ENCODE measurements around the gene NBPF3. TPM values are rescaled to one million over a fixed set of nuclear protein-coding genes. Genes with fewer than 3 reads are reported as not detected.
"Not testable (repeated sequence)": the region's sequence is repeated elsewhere in the genome, so short reads cannot be mapped to it uniquely, and the experiment has no call there.

NBPF3 gene
- total RNA-seq, 1 experiment from 2014 or later, result 15.8 TPM

GRCh38 chr1:21451981-21452411 is 12.1 kb downstream of the NBPF3 start:
- Histone ChIP-seq H2AFZ (ENCODE audit: low read length) (no peak overlapping the region), H3K27me3 (ENCODE audit: insufficient read depth, low read length) (no peaks in the 10 kb centered on the region), H4K8ac (replicated peaks; ENCODE audit: insufficient read length, low read depth, low read length) (no peak overlapping the region), H3K27ac (ENCODE audit: insufficient read length, low read depth, low read length) (no peak overlapping the region), H4K5ac (ENCODE audit: insufficient read length, low read depth, low read length) (no peak overlapping the region), H3K23ac (ENCODE audit: insufficient read length, low read depth, low read length) (no peak overlapping the region), H2BK12ac (ENCODE audit: insufficient read length, low read depth, low read length) (no peak overlapping the region), H2BK15ac (ENCODE audit: low read depth, low read length) (no peak overlapping the region), H3K18ac (ENCODE audit: insufficient read length, low read depth, low read length) (no peak overlapping the region), H4K20me1 (ENCODE audit: control insufficient read depth, insufficient read depth, insufficient read length) (no peaks in the 10 kb centered on the region), H3K79me1 (ENCODE audit: insufficient read depth, low read depth, low read length, poor library complexity, severe bottlenecking) (no peaks in the 10 kb centered on the region), H4K91ac (ENCODE audit: insufficient read length, low read depth, low read length) (no peak overlapping the region), H2BK120ac (ENCODE audit: low read depth, low read length, poor library complexity, severe bottlenecking) (no peak overlapping the region), H3K4ac (ENCODE audit: low read depth, low read length) (no peak overlapping the region), H2BK20ac (ENCODE audit: low read depth, low read length, poor library complexity, severe bottlenecking) (no peak overlapping the region), H2AK5ac (ENCODE audit: insufficient read length, low read length) (no peak overlapping the region), H3K79me2 (ENCODE audit: insufficient read depth, low read length) (no peaks in the 10 kb centered on the region), H2BK5ac (ENCODE audit: insufficient read length, low read length) (no peak overlapping the region), H3T11ph (ENCODE audit: low read length) (no peak overlapping the region), H3K14ac (ENCODE audit: insufficient read depth, low read length) (no peak overlapping the region), H3K9ac (ENCODE audit: extremely low read depth, insufficient read length, low read length) (no peak overlapping the region), H3K56ac (ENCODE audit: insufficient read length, low read depth, low read length) (no peak overlapping the region), H3K4me2 (ENCODE audit: insufficient read depth, insufficient read length, low read length) (no peak overlapping the region), H3K9me3 (ENCODE audit: control insufficient read depth, low read depth, low read length) (no peaks in the 10 kb centered on the region), H3K23me2 (ENCODE audit: insufficient read length, low read depth, low read length, poor library complexity, severe bottlenecking) (no peaks in the 10 kb centered on the region), H3K4me1 (ENCODE audit: insufficient read depth, low read length) (no peaks in the 10 kb centered on the region)
- WGBS (ENCODE audit: extremely low coverage, insufficient read length, low lambda C conversion rate), result no CpG with 5 or more reads among the region's 2 CpGs
- H3K4me3 Mint-ChIP-seq, result no peak overlapping the region
- H3K9me3 Mint-ChIP-seq, result no peaks in the 10 kb centered on the region
- no peak overlapping the region for H3K27ac Mint-ChIP-seq
- no peak for DNase-seq
- no peak for TF ChIP-seq CTCF (conservative IDR thresholded peaks at IDR 0.05)
- no peaks in the 10 kb centered on the region for H3K4me1 Mint-ChIP-seq
- H3K36me3 Mint-ChIP-seq (ENCODE audit: insufficient read depth in 1 of 3, low read depth in 3 of 3), result peaks cover 3 to 14% (median 7%) of the 10 kb centered on the region in 3 experiments; a peak in 5 of 7 replicates
- no peaks in the 10 kb centered on the region for H3K27me3 Mint-ChIP-seq (ENCODE audit: low read depth)

- H3K9me3 ChIP-seq (ENCODE audit: control insufficient read depth, low read depth, low read length); H2BK120ac ChIP-seq (ENCODE audit: low read depth, low read length, poor library complexity, severe bottlenecking); H2BK20ac ChIP-seq (ENCODE audit: low read depth, low read length, poor library complexity, severe bottlenecking); H3K27ac ChIP-seq (ENCODE audit: insufficient read length, low read depth, low read length); H2AK5ac ChIP-seq (ENCODE audit: insufficient read length, low read length); H2AFZ ChIP-seq (ENCODE audit: low read length); H3K79me2 ChIP-seq (ENCODE audit: insufficient read depth, low read length); H3K4ac ChIP-seq (ENCODE audit: low read depth, low read length); H3K27ac Mint-ChIP-seq; H3K4me2 ChIP-seq (ENCODE audit: insufficient read depth, insufficient read length, low read length); H3K4me1 ChIP-seq (ENCODE audit: insufficient read depth, low read length); H3K27me3 Mint-ChIP-seq (ENCODE audit: low read depth); H3K4me3 Mint-ChIP-seq; H4K8ac ChIP-seq (replicated peaks; ENCODE audit: insufficient read length, low read depth, low read length); H3K79me1 ChIP-seq (ENCODE audit: insufficient read depth, low read depth, low read length, poor library complexity, severe bottlenecking); H3K14ac ChIP-seq (ENCODE audit: insufficient read depth, low read length); H4K5ac ChIP-seq (ENCODE audit: insufficient read length, low read depth, low read length); H3K18ac ChIP-seq (ENCODE audit: insufficient read length, low read depth, low read length); H4K20me1 ChIP-seq (ENCODE audit: control insufficient read depth, insufficient read depth, insufficient read length); H2BK15ac ChIP-seq (ENCODE audit: low read depth, low read length); H3K56ac ChIP-seq (ENCODE audit: insufficient read length, low read depth, low read length); H3K9me3 Mint-ChIP-seq; H3T11ph ChIP-seq (ENCODE audit: low read length); H3K23ac ChIP-seq (ENCODE audit: insufficient read length, low read depth, low read length); DNase-seq; H3K9ac ChIP-seq (ENCODE audit: extremely low read depth, insufficient read length, low read length); H3K27me3 ChIP-seq (ENCODE audit: insufficient read depth, low read length); H2BK5ac ChIP-seq (ENCODE audit: insufficient read length, low read length); H3K23me2 ChIP-seq (ENCODE audit: insufficient read length, low read depth, low read length, poor library complexity, severe bottlenecking); H3K4me1 Mint-ChIP-seq; H2BK12ac ChIP-seq (ENCODE audit: insufficient read length, low read depth, low read length); H4K91ac ChIP-seq (ENCODE audit: insufficient read length, low read depth, low read length): not testable (repeated sequence)
- no CpG with 5 or more reads among the region's 5 CpGs for WGBS (ENCODE audit: extremely low coverage, insufficient read length, low lambda C conversion rate)
- H3K36me3 Mint-ChIP-seq (ENCODE audit: insufficient read depth in 1 of 3, low read depth in 3 of 3), result peaks cover 3 to 11% (median 7%) of the 10 kb centered on the region in 3 experiments; a peak in 4 of 7 replicates
Observed at GRCh38 chr1:21453964-21454614, 14.2 kb downstream of the NBPF3 start.

Data from H9 (cell line).